ENCODE data around the gene NPLOC4.

- TF ChIP-seq REST (IDR thresholded peaks at IDR 0.05; ENCODE audit: insufficient replicate concordance, low read depth) = no peak
- no peak for TF ChIP-seq POLR2AphosphoS5 (IDR thresholded peaks at IDR 0.05; ENCODE audit: low read depth)
- no peak for TF ChIP-seq CTCF (IDR thresholded peaks at IDR 0.05; ENCODE audit: insufficient read depth, low read length)
- no peak for TF ChIP-seq GABPA (IDR thresholded peaks at IDR 0.05; ENCODE audit: low read depth)
Measured at GRCh38 chr17:81582341-81582740, 54.6 kb downstream of the NPLOC4 start.

Data from HL-60 (cell line).